ENCODE results near the gene CACNA2D1.

- TF ChIP-seq CTCF (IDR thresholded peaks at IDR 0.05) (no peak), POLR2A (IDR thresholded peaks at IDR 0.05) (no peak)
Measured at GRCh38 chr7:82229164-82229563, 214.4 kb downstream of the CACNA2D1 start.
